ENCODE measurements around the gene SMU1.
A peak's percentile ranks its signal among the peaks of the same experiment; 100 is the strongest.

SMU1 gene

GRCh38 chr9:33044162-33044673, 32.3 kb downstream of the SMU1 start:
- TF ChIP-seq, protein P1, sequence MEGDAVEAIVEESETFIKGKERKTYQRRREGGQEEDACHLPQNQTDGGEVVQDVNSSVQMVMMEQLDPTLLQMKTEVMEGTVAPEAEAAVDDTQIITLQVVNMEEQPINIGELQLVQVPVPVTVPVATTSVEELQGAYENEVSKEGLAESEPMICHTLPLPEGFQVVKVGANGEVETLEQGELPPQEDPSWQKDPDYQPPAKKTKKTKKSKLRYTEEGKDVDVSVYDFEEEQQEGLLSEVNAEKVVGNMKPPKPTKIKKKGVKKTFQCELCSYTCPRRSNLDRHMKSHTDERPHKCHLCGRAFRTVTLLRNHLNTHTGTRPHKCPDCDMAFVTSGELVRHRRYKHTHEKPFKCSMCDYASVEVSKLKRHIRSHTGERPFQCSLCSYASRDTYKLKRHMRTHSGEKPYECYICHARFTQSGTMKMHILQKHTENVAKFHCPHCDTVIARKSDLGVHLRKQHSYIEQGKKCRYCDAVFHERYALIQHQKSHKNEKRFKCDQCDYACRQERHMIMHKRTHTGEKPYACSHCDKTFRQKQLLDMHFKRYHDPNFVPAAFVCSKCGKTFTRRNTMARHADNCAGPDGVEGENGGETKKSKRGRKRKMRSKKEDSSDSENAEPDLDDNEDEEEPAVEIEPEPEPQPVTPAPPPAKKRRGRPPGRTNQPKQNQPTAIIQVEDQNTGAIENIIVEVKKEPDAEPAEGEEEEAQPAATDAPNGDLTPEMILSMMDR (IDR thresholded peaks at IDR 0.05; ENCODE audit: extremely low read depth, missing control alignments), result no peak
- DNase-seq (ENCODE audit: low spot score), result peak; percentile 85

DNA sequence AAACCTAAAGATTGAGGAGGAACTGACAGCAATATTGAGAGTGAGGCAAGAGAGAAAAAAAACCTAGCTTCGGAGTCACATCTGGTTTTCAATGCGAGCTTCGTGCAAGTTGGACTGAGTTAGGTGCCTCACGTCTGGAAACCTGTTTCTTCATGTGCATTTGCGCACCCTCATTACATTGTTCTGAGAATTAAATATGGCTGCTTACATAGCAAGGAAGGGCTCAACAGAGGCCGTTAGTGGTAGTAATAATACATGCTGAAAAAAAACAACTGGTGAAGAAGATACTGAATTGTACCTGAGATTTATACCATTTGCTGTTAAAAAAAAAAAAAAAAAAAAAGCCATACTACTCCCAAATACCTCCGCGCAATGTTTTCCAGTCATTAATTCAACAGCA, 32.8 kb downstream of the SMU1 start:
- no peak for DNase-seq (ENCODE audit: low spot score)
- TF ChIP-seq, protein P1 (IDR thresholded peaks at IDR 0.05; ENCODE audit: extremely low read depth, missing control alignments), result no peak

GRCh38 chr9:33042473-33042872, 34.0 kb downstream of the SMU1 start:
- TF ChIP-seq, protein P1 (IDR thresholded peaks at IDR 0.05; ENCODE audit: extremely low read depth, missing control alignments), result no peak
- no peak for DNase-seq (ENCODE audit: low spot score)

DNA sequence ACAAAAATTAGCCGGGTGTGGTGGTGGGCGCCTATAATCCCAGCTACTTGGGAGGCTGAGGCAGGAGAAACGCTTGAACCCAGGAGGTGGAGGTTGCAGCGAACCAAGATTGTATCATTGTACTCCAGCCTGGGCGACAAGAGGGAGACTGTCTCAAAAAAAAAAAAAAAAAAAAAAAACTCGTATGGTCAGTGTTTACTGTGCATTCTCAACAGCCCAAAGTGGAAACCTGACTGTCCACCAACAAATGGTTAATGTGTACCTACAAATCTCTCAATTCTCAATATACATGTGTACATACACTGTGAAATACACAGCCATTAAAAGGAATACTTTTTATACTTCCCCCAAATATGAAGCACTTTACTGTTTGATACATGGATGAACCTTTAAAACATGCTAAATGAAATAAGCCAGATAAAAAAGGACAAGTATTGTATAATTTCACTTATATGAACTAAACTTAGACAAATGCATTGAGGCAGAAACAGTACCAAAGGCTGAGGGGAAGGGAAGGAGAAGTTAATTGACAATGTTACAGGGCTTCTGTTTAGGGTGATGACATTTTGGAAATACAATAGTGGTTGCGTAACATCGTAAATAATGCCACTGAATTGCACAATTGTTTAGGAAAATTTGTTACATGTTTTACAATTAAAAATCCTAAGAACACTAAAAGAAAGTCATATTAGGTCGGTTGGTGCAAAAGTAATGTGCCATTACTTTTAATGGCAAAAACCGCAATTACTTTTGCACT, 34.9 kb downstream of the SMU1 start:
- DNase-seq (ENCODE audit: low spot score), result no peak

DNA sequence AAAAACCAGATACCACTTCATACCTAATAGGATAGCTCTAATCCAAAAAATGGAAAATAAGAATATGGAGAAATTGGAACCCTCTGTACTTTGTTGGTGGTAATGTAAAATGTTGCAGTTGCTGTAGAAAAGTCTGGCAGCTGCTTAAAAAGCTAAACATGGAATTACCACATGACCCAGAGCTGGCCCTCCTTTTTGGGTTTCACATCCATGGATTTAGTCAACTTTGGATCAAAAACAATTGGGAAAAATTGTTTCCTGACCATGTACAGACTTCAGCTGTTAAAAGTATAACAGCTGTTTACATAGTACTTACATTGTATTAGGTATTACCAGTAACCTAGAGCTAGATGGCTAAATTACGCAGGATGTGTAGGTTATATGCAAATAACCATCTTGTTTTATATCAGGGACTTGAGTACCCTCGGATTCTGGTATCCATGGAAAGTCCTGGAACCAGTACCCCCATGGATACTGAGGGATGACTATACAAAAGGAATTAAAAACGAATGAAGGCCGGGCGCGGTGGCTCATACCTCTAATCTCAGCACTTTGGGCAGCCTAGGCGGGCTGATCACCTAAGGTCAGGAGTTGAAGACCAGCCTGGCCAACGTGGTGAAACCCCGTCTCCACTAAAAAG, 35.6 kb downstream of the SMU1 start:
- TF ChIP-seq, protein P1 (IDR thresholded peaks at IDR 0.05; ENCODE audit: extremely low read depth, missing control alignments), result no peak
- no peak for DNase-seq (ENCODE audit: low spot score)

More for the DNA sequence above, 34.9 kb downstream of the SMU1 start:
- TF ChIP-seq, protein P1 (IDR thresholded peaks at IDR 0.05; ENCODE audit: extremely low read depth, missing control alignments), result no peak

DNA sequence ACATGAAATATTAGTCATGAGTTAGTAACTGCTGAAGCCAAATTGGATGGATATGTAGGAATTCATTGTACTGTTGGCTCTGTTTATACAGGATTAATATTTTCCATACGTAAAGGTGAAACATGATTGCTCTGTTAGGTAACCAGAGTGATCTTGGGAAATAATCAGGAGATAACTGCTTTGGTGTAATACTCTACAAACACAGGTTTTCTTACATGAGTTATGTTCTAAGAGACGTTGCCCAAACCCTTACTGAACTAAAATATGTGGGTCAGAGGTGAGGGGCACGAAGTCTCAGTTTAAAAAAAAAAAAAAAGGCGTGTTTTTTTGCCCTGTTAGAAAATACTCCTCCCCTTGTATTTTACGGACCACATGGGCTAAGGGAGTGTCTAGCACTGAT, 43.6 kb downstream of the SMU1 start:
- DNase-seq (ENCODE audit: low spot score), result no peak
- TF ChIP-seq, protein P1 (IDR thresholded peaks at IDR 0.05; ENCODE audit: extremely low read depth, missing control alignments), result no peak

GRCh38 chr9:33032292-33032691, 44.2 kb downstream of the SMU1 start:
- TF ChIP-seq, protein P1 (IDR thresholded peaks at IDR 0.05; ENCODE audit: extremely low read depth, missing control alignments), result no peak
- no peak for DNase-seq (ENCODE audit: low spot score)
